Prostate gland (tissue), 2 donors: ENCODE results near the gene ZFYVE9. TPM values are rescaled to one million over a fixed set of nuclear protein-coding genes. Genes with fewer than 3 reads are reported as not detected.
"Not testable (repeated sequence)": the region's sequence is repeated elsewhere in the genome, so short reads cannot be mapped to it uniquely, and the experiment has no call there.

Source experiments
- DNase-seq: peaks from one replicate; pipeline ENCODE4 v3.0.0-alpha.2; 2019; ENCODE audit warnings: low spot score
- H3K27ac ChIP-seq, 2 donors: fragments of 200-600 bp; sonication (generic); 2 replicates each; pipeline ENCODE4 v1.5.1; 2017 to 2019
- H3K27me3 ChIP-seq: fragments of 200-600 bp; sonication (generic); replicated peaks from 2 replicates; pipeline ENCODE4 v1.5.1; 2019; ENCODE audit not compliant: insufficient read depth
- H3K36me3 ChIP-seq, 2 donors: fragments of 200-600 bp; sonication (generic); 1 replicate in 1 of 2; 2 replicates in 1 of 2; pipeline versions ENCODE4 v1.5.1 to v1.8.1; 2017 to 2019
- H3K4me1 ChIP-seq: fragments of 200-600 bp; sonication (generic); replicated peaks from 2 replicates; pipeline ENCODE4 v1.5.1; 2019
- H3K4me3 ChIP-seq, 2 donors: fragments of 200-600 bp; sonication (generic); 2 replicates each; pipeline ENCODE4 v1.5.1; 2017 to 2019
- H3K9me3 ChIP-seq: fragments of 200-600 bp; sonication (generic); 2 replicates; pipeline ENCODE4 v1.5.1; 2017
- POLR2A ChIP-seq: fragments of 450-650 bp; IDR thresholded peaks from one replicate; pipeline ENCODE4 v1.6.1; 2016; ENCODE audit warnings: antibody characterized with exemption, mild to moderate bottlenecking
- POLR2AphosphoS5 ChIP-seq: sonication (generic); formaldehyde crosslinking; IDR thresholded peaks from one replicate; pipeline ENCODE4 v1.6.1; 2017; ENCODE audit warnings: antibody characterized with exemption
- WGBS: methylation state at CpG from one replicate; pipeline ENCODE4 v1.1.5; 2018; 5-methylcytosine and 5-hydroxymethylcytosine counted together
- intact Hi-C: fragments of 100-400 bp; cut with DNase I; formaldehyde crosslinking; loops from one replicate; pipeline ENCODE4 v1.14.2; 2022
- total RNA-seq, 2 donors: library from RNA; depleted of rRNA; stranded (reverse); fragments of >200 nt; gene quantifications; one replicate each; pipeline ENCODE4 v1.1.0, GENCODE V29; 2016
- TF ChIP-seq, protein P1 (sequence below), 4 experiments: fragments of 200-600 bp in 2 of 4; fragments of 450-650 bp in 2 of 4; sonication (generic) in 2 of 4; IDR thresholded peaks; 1 replicate in 3 of 4; 2 replicates in 1 of 4; pipeline ENCODE4 v1.5.1; 2016 to 2019; ENCODE audit warnings: antibody characterized with exemption in 4 of 4, mild to moderate bottlenecking in 2 of 4, moderate library complexity in 2 of 4

Gene ZFYVE9
- total RNA-seq, 2 donors from 2014 or later = 28.6 to 29.0 TPM

DNA sequence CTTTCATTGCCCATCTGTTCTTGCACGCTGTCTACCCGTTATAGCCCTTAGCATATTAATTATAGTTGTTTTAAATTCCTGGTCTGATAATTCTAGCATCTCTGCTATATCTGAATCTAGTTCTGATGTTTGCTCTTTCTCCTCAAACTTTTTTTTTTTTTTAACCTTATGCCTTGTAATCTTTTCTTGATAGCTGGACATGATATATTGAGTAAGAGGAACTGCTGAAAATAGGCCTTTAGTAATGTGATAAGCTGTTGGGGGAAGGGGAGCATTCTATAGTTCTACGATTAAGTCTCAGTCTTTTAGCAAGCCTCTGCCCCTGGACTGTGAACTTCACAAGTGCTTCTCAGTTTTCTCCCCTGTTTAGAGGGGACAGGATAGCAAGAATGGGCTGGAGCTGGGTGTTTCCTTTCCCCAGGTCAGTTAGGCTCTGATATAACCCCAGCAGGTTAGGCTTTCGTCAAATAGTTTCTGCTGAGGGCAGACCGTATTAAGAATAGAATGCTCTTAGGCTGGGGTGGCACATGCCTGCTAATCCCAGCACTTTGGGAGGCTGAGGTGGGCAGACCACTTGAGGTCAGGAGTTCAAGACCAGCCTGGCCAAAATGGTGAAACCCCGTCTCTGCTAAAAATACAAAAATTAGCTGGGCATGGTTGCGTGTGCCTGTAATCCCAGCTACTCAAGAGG is 62.2 kb downstream of the ZFYVE9 start:
- H3K4me3 ChIP-seq = no peak overlapping the region
- TF ChIP-seq POLR2AphosphoS5 = no peak
- TF ChIP-seq, protein P1, sequence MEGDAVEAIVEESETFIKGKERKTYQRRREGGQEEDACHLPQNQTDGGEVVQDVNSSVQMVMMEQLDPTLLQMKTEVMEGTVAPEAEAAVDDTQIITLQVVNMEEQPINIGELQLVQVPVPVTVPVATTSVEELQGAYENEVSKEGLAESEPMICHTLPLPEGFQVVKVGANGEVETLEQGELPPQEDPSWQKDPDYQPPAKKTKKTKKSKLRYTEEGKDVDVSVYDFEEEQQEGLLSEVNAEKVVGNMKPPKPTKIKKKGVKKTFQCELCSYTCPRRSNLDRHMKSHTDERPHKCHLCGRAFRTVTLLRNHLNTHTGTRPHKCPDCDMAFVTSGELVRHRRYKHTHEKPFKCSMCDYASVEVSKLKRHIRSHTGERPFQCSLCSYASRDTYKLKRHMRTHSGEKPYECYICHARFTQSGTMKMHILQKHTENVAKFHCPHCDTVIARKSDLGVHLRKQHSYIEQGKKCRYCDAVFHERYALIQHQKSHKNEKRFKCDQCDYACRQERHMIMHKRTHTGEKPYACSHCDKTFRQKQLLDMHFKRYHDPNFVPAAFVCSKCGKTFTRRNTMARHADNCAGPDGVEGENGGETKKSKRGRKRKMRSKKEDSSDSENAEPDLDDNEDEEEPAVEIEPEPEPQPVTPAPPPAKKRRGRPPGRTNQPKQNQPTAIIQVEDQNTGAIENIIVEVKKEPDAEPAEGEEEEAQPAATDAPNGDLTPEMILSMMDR (IDR thresholded peaks at IDR 0.05) = no peak
- no peak for TF ChIP-seq POLR2A
- no peak overlapping the region for H3K27ac ChIP-seq
- H3K4me1 ChIP-seq = no peaks in the 10 kb centered on the region
- DNase-seq = no peak
- no peaks in the 10 kb centered on the region for H3K27me3 ChIP-seq
- H3K9me3 ChIP-seq = no peaks in the 10 kb centered on the region
- 89% methylated on average over 7 of the region's 7 CpGs for WGBS
- intact Hi-C loops = no loop called here
- no peaks in the 10 kb centered on the region for H3K36me3 ChIP-seq

DNA sequence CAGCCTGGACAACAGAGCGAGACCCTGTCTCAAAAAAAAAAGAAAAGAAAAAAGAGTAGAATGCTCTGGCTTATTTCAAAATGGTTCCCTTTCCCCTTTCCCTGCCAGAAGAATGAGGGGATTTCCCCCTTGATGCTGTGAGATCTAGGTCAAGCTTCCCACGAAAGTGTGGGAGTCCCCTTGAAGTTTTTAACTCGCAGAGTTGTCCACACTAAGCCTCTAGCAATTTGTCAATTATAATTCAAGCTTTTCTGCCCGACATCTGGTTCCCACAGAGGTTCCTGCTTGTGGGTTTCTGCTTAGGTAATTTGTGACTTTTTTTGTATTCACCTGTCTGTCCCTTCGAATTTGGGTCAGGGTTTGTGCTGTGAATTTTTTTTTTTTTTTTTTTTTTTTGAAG is 62.8 kb downstream of the ZFYVE9 start:
- H3K9me3 ChIP-seq = no peaks in the 10 kb centered on the region
- no peaks in the 10 kb centered on the region for H3K4me1 ChIP-seq
- intact Hi-C loops = no loop called here
- no peaks in the 10 kb centered on the region for H3K36me3 ChIP-seq
- 73% methylated on average over 5 of the region's 5 CpGs for WGBS
- TF ChIP-seq, protein P1 (IDR thresholded peaks at IDR 0.05) = no peak
- TF ChIP-seq POLR2AphosphoS5 (no peak), POLR2A (no peak)
- no peak overlapping the region for H3K27ac ChIP-seq
- no peak overlapping the region for H3K4me3 ChIP-seq
- no peaks in the 10 kb centered on the region for H3K27me3 ChIP-seq
- no peak for DNase-seq

GRCh38 chr1:52206686-52207085 is 64.8 kb downstream of the ZFYVE9 start:
- WGBS = 94% methylated on average over 8 of the region's 8 CpGs
- intact Hi-C loops, DNase-seq: not testable (repeated sequence)

DNA sequence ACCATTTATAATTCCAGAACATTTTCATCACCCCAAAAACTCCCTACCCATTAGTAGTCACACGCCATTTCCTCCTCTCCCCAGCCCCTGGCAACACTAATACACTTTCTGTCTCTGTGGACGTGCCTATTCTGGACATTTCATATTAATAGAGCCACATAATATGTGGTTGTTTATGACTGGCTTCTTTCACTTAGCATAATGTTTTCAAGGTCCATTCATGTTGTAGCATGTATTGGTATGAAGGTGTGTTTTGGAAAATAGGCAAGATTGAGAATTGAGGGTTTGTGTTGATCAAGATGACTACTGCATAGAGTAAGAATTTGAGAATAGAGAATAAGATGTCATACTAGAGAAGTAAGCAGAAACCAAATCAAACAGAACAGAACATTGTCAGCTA is 67.5 kb downstream of the ZFYVE9 start:
- no peaks in the 10 kb centered on the region for H3K36me3 ChIP-seq
- intact Hi-C loops = no loop called here
- 86% methylated on average over 2 of the region's 2 CpGs for WGBS
- H3K4me1 ChIP-seq = no peaks in the 10 kb centered on the region
- H3K9me3 ChIP-seq = no peaks in the 10 kb centered on the region
- no peak for TF ChIP-seq POLR2A
- no peak overlapping the region for H3K27ac ChIP-seq
- no peaks in the 10 kb centered on the region for H3K27me3 ChIP-seq
- no peak overlapping the region for H3K4me3 ChIP-seq
- no peak for DNase-seq

More at GRCh38 chr1:52206686-52207085, 64.8 kb downstream of the ZFYVE9 start:
- H3K36me3 ChIP-seq, H3K4me1 ChIP-seq, H3K27ac ChIP-seq, H3K27me3 ChIP-seq, H3K4me3 ChIP-seq, H3K9me3 ChIP-seq: not testable (repeated sequence)

- no peak overlapping the region for H3K27ac ChIP-seq
- no peak overlapping the region for H3K4me3 ChIP-seq
- H3K9me3 ChIP-seq = no peaks in the 10 kb centered on the region
- intact Hi-C loops = no loop called here
- no peaks in the 10 kb centered on the region for H3K36me3 ChIP-seq
- H3K27me3 ChIP-seq = no peaks in the 10 kb centered on the region
- DNase-seq = no peak
- WGBS = 89% methylated on average over 3 of the region's 3 CpGs
- H3K4me1 ChIP-seq = no peaks in the 10 kb centered on the region
- TF ChIP-seq, protein P1 (IDR thresholded peaks at IDR 0.05) = no peak
- TF ChIP-seq POLR2A (no peak), POLR2AphosphoS5 (no peak)
These were observed 68.2 kb downstream of the ZFYVE9 start for GRCh38 chr1:52210044-52210443.

- TF ChIP-seq, protein P1 (IDR thresholded peaks at IDR 0.05) = no peak
- TF ChIP-seq POLR2AphosphoS5 = no peak
- TF ChIP-seq POLR2A = no peak
- no peak for DNase-seq
- Histone ChIP-seq H3K27ac (no peak overlapping the region), H3K9me3 (no peaks in the 10 kb centered on the region), H3K36me3 (no peaks in the 10 kb centered on the region), H3K4me1 (no peaks in the 10 kb centered on the region), H3K4me3 (no peak overlapping the region), H3K27me3 (no peaks in the 10 kb centered on the region)
- intact Hi-C loops = no loop called here
- 97% methylated on average over 5 of the region's 5 CpGs for WGBS
These were observed 75.1 kb downstream of the ZFYVE9 start for GRCh38 chr1:52216907-52217458.
